ENCODE measurements around the gene TRAF5.
"Not testable (repeated sequence)": the region's sequence is repeated elsewhere in the genome, so short reads cannot be mapped to it uniquely, and the experiment has no call there.

TRAF5 gene

DNA sequence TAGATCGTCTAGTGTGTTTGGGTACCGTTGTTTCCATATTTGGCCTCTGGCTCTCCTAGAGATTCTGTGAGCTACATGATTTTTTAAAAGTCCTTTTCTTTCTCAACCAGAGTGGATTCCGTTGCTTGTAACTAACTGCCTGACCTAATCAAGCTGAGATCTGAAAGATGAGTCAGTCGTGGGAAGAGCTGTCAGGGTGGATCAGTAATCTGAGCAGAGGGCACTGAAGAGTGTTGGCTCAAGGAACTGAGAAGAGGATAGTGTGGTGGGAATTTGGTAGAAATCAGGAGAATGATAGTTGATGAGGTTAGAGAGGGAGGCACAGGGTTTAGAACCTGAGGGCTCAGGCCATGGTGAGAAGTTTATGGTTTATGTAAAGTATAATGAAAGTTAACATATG, 52.2 kb downstream of the TRAF5 start:
- no peaks in the 10 kb centered on the region for H3K27me3 ChIP-seq (ENCODE audit: control insufficient read depth, insufficient read depth, low read length)
- H3K36me3 ChIP-seq (ENCODE audit: control insufficient read depth, insufficient read depth, low read length), result 0 out of 2 replicates have a peak, but pooled peaks cover 5% of the 10 kb centered on the region
- no peaks in the 10 kb centered on the region for H3K9me3 ChIP-seq (ENCODE audit: control insufficient read depth, insufficient read depth, low read depth, low read length)
- H3K4me1 ChIP-seq (ENCODE audit: control insufficient read depth, insufficient read depth, low read length), result peaks cover 30% of the 10 kb centered on the region
- no peak overlapping the region for H3K9ac ChIP-seq (ENCODE audit: low read length)
- H3K4me3 ChIP-seq (ENCODE audit: low read depth, low read length), result no peak overlapping the region
- no peak overlapping the region for H3K27ac ChIP-seq (ENCODE audit: low read depth, low read length)

DNA sequence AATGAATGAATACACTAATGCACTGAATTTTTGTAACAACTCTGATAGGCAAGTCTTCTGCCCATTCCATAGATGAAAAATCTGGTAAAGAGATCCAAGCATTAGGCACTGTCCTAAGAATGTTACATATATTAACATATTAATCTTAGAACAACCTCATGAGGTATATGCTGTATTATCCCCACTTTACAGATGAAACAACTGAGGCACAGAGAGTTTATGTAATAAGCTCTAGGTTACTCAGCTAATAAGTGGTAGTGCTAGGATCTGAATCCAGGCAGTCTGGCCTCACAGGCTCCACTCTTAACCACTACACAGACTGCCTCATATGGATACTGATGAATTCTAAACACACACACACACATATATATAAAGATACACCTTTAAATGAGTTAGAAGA, 52.8 kb downstream of the TRAF5 start:
- H3K36me3 ChIP-seq (ENCODE audit: control insufficient read depth, insufficient read depth, low read length), result 0 out of 2 replicates have a peak, but pooled peaks cover 3% of the 10 kb centered on the region
- H3K4me1 ChIP-seq (ENCODE audit: control insufficient read depth, insufficient read depth, low read length), result peaks cover 31% of the 10 kb centered on the region
- H3K27ac ChIP-seq (ENCODE audit: low read depth, low read length), result no peak overlapping the region
- H3K27me3 ChIP-seq (ENCODE audit: control insufficient read depth, insufficient read depth, low read length), result no peaks in the 10 kb centered on the region
- H3K9ac ChIP-seq (ENCODE audit: low read length), result no peak overlapping the region
- H3K4me3 ChIP-seq (ENCODE audit: low read depth, low read length), result no peak overlapping the region
- no peaks in the 10 kb centered on the region for H3K9me3 ChIP-seq (ENCODE audit: control insufficient read depth, insufficient read depth, low read depth, low read length)

DNA sequence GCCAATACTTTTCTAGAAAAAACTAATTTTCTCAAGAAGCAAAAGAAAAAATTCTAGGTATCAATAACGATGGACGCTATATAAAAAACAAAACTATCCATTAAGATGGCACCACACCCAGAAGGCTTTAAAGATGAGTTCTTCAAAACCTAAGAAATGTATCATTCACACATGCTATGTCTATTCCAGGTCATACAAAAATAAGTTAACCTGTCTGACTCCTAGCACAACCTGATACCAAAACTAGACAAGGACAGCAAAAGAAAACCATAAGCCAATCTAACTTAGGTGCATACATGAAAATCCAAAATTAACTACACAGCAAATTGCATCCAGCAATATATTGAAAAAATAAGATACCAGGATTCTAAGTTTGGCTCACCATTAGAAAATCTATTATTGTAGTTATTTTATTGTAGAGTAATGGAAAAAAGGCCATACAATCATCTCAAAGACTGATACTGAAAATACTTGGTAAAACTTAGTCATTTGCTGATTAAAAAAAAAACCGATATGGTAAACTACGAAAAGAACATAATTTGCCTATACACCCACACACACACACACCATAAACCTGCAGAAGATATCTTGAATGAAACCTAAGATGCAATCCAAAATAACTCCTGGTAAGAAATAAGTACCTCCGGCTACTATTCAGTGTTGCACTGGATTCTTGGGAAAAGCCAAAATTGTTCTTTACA, 55.0 kb downstream of the TRAF5 start:
- no peaks in the 10 kb centered on the region for H3K9me3 ChIP-seq (ENCODE audit: control insufficient read depth, insufficient read depth, low read depth, low read length)
- H3K27me3 ChIP-seq (ENCODE audit: control insufficient read depth, insufficient read depth, low read length), result no peaks in the 10 kb centered on the region
- H3K4me1 ChIP-seq (ENCODE audit: control insufficient read depth, insufficient read depth, low read length), result peaks cover 28% of the 10 kb centered on the region
- peak overlapping the region; percentile 83 for H3K4me3 ChIP-seq (ENCODE audit: low read depth, low read length)
- no peak overlapping the region for H3K27ac ChIP-seq (ENCODE audit: low read depth, low read length)
- no peak overlapping the region for H3K9ac ChIP-seq (ENCODE audit: low read length)
- no peaks in the 10 kb centered on the region for H3K36me3 ChIP-seq (ENCODE audit: control insufficient read depth, insufficient read depth, low read length)

DNA sequence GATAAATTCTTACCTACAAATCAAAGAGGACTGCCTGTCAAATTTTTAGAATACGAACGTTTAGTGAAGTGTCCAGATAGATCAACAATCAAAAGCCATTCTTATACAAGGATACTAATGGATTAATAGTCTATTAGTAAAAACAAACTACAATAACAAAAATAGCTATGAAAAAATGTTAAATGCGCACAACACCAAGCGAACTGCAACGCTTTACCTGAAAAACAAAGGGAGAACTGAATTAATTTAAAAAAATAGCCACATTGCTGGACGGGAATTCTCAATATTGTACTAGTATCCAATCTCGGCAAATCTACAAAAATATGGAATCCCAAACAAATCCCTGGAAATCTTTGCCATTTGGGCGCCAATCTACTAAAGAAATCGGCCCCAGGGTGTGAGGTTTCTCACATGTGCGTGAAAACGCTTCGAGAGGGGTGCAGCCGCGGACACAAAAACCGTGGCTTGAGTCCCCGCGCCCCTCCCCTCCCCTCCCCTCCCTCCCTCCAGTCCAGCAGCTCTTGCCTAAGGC, 55.6 kb downstream of the TRAF5 start:
- Histone ChIP-seq H3K9ac (ENCODE audit: low read length) (peak overlapping the region; percentile 90), H3K4me1 (ENCODE audit: control insufficient read depth, insufficient read depth, low read length) (peaks cover 25% of the 10 kb centered on the region), H3K9me3 (ENCODE audit: control insufficient read depth, insufficient read depth, low read depth, low read length) (no peaks in the 10 kb centered on the region), H3K36me3 (ENCODE audit: control insufficient read depth, insufficient read depth, low read length) (no peaks in the 10 kb centered on the region), H3K27me3 (ENCODE audit: control insufficient read depth, insufficient read depth, low read length) (no peaks in the 10 kb centered on the region), H3K4me3 (ENCODE audit: low read depth, low read length) (peak overlapping the region; percentile 83), H3K27ac (ENCODE audit: low read depth, low read length) (peak overlapping the region; percentile 45; the same call in 1 of the 2 replicates)

DNA sequence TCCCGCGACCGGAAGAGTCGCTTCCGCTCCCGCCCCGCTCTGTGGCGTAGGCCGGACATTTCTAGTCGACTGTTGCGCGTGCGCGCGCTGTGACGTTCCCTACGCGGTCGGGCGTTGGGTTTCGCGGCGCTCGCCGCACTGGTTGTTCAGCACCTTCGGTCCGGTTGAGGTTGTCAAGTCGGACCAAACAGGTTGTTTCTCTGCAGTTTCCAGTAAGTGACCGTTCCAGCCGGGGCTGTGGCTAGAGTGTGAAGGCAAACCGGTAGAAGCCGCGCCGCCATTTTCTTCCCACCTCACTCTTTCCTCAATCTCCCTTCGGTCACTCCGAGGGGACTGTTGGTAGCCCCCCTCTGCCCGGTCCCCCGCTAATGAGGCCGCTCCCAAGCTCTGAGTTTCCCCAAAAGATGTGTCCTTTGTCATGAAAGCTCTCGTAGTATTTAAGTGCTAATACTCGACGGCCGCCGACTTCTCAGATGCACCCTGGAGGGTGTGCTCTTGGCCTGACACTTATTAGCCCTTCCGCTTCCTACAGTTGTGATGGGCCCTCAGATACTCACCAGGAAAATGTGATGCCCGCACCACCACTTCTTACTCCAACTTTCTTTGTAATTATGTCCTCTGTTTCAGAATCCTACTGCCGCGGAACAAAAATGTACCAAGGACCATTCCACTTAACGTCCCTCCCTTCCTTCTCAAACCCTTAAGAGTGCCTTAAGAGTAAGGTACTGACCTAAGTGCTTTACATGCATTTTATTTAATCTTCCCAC, 56.3 kb downstream of the TRAF5 start:
- peak overlapping the region; percentile 90 for H3K9ac ChIP-seq (ENCODE audit: low read length)
- H3K4me1 ChIP-seq (ENCODE audit: control insufficient read depth, insufficient read depth, low read length), result peaks cover 20% of the 10 kb centered on the region
- peak overlapping the region; percentile 83 for H3K4me3 ChIP-seq (ENCODE audit: low read depth, low read length)
- no peaks in the 10 kb centered on the region for H3K27me3 ChIP-seq (ENCODE audit: control insufficient read depth, insufficient read depth, low read length)
- H3K9me3 ChIP-seq (ENCODE audit: control insufficient read depth, insufficient read depth, low read depth, low read length), result no peaks in the 10 kb centered on the region
- H3K36me3 ChIP-seq (ENCODE audit: control insufficient read depth, insufficient read depth, low read length), result no peaks in the 10 kb centered on the region
- H3K27ac ChIP-seq (ENCODE audit: low read depth, low read length), result peak overlapping the region; percentile 81

DNA sequence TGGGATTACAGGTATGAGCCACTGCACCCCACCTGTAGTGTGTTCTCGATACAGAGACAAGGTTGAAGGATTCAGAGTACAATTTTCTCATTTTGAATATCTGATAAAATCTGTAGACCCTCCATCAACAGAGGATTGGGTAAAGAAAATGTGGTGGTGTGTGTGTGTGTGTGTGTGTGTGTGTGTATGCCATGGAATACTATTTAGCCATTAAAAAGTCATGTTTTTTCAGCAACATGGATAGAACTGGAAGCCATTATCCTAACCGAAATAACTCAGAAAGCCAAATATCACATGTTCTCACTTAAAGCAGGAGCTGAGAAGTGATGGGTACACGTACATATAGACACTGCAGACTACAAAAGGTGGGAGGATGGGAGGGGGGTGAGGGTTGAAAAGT, 57.9 kb downstream of the TRAF5 start:
- Histone ChIP-seq H3K4me1 (ENCODE audit: control insufficient read depth, insufficient read depth, low read length) (peaks cover 10% of the 10 kb centered on the region; the same call in 1 of the 2 replicates), H3K36me3 (ENCODE audit: control insufficient read depth, insufficient read depth, low read length) (no peaks in the 10 kb centered on the region), H3K4me3 (ENCODE audit: low read depth, low read length) (no peak overlapping the region), H3K27ac (ENCODE audit: low read depth, low read length) (no peak overlapping the region), H3K9ac (ENCODE audit: low read length) (no peak overlapping the region), H3K27me3 (ENCODE audit: control insufficient read depth, insufficient read depth, low read length) (no peaks in the 10 kb centered on the region), H3K9me3 (ENCODE audit: control insufficient read depth, insufficient read depth, low read depth, low read length) (no peaks in the 10 kb centered on the region)

DNA sequence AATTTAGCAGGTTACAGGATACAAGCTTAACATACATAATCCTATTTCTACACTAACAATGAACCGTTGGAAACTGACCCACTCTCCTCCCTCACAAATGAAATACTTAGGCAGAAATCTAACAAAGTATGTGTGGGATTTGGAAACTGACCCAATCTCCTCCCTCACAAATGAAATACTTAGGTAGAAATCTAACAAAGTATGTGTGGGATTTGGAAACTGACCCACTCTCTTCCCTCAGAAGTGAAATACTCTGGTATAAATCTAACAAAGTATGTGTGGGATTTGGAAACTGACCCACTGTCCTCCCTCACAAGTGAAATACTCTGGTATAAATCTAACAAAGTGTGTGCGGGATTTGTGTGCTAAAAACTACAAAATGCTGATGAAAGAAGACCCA, 60.3 kb downstream of the TRAF5 start:
- no peak overlapping the region for H3K9ac ChIP-seq (ENCODE audit: low read length)
- H3K27me3 ChIP-seq (ENCODE audit: control insufficient read depth, insufficient read depth, low read length), result no peaks in the 10 kb centered on the region
- no peak overlapping the region for H3K27ac ChIP-seq (ENCODE audit: low read depth, low read length)
- no peaks in the 10 kb centered on the region for H3K36me3 ChIP-seq (ENCODE audit: control insufficient read depth, insufficient read depth, low read length)
- H3K4me1 ChIP-seq (ENCODE audit: control insufficient read depth, insufficient read depth, low read length), result peaks cover 10% of the 10 kb centered on the region; the same call in 1 of the 2 replicates
- no peak overlapping the region for H3K4me3 ChIP-seq (ENCODE audit: low read depth, low read length)
- no peaks in the 10 kb centered on the region for H3K9me3 ChIP-seq (ENCODE audit: control insufficient read depth, insufficient read depth, low read depth, low read length)

DNA sequence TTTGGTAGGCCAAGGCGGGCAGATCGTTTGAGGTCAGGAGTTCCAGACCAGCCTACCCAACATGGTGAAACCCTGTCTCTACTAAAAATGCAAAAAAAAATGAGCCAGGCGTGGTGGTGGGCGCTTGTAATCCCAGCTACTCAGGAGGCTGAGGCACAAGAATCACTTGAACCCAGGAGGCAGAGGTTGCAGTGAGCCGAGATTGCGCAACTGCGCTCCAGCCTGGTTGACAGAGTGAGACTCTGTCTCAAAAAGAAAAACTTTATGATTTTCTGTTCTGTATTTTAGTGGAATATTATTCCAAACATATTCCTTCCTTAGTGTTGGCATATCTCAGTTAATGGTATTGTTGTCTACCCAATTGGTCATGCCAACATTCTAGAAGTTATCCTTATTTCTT, 64.2 kb downstream of the TRAF5 start:
- not testable (repeated sequence) for H3K27me3 ChIP-seq (ENCODE audit: control insufficient read depth, insufficient read depth, low read length); H3K27ac ChIP-seq (ENCODE audit: low read depth, low read length); H3K4me1 ChIP-seq (ENCODE audit: control insufficient read depth, insufficient read depth, low read length); H3K9me3 ChIP-seq (ENCODE audit: control insufficient read depth, insufficient read depth, low read depth, low read length); H3K36me3 ChIP-seq (ENCODE audit: control insufficient read depth, insufficient read depth, low read length); H3K9ac ChIP-seq (ENCODE audit: low read length); H3K4me3 ChIP-seq (ENCODE audit: low read depth, low read length)

DNA sequence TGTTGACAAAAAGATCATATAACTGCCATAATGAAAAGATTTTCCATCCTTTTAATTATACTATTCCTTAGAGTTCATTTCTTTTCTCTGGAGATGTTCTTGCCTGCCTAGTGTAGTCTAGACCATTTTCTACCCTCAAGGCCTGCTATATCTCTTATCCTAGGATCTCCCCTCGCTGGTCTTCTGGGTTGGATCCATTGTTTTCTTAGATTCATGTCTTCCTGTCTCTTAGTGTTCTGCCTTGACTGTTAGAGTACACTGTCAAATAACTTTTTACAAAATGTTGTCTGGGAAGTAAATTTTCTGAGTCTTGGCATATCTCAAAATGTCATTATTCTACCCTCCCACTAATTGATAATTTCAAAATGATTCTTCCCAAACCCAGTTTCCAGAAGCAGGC, 66.6 kb downstream of the TRAF5 start:
- no peaks in the 10 kb centered on the region for H3K9me3 ChIP-seq (ENCODE audit: control insufficient read depth, insufficient read depth, low read depth, low read length)
- peaks cover 4% of the 10 kb centered on the region for H3K4me1 ChIP-seq (ENCODE audit: control insufficient read depth, insufficient read depth, low read length)
- no peak overlapping the region for H3K9ac ChIP-seq (ENCODE audit: low read length)
- H3K27me3 ChIP-seq (ENCODE audit: control insufficient read depth, insufficient read depth, low read length), result no peaks in the 10 kb centered on the region
- no peak overlapping the region for H3K4me3 ChIP-seq (ENCODE audit: low read depth, low read length)
- H3K27ac ChIP-seq (ENCODE audit: low read depth, low read length), result no peak overlapping the region
- H3K36me3 ChIP-seq (ENCODE audit: control insufficient read depth, insufficient read depth, low read length), result peaks cover 5% of the 10 kb centered on the region; the same call in 1 of the 2 replicates

DNA sequence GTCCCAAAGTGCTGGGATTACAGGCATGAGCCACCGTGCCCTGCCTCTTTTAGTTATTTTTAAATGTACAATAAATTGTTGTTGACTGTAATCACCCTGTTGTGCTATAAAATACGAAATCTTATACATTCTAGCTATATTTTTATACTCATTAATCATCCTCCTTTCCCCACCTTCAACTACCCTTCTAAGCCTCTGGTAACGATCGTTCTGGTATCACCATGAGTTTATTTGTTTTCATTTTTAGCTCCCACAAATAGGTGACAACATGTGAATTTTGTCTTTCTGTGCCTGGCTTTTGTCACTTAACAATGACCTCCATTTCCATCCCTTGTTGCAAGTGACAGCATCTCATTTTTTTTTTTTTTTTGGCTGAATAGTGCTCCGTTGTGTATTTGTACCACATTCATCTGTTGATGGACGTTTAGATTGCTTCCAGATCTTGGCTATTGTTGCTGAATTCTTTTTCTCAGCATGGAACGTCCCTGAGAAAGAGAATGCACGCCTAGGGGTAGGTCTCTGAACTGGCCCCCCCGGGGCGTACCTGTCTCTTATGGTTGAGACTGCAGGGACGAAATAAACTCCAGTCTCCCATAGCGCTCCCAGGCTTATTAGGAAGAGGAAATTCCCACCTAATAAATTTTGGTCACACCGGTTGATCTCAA, 71.8 kb downstream of the TRAF5 start:
- Histone ChIP-seq H3K4me3 (ENCODE audit: low read depth, low read length) (peak overlapping the region; percentile 72), H3K27ac (ENCODE audit: low read depth, low read length) (peak overlapping the region; percentile 8; the same call in 1 of the 2 replicates), H3K4me1 (ENCODE audit: control insufficient read depth, insufficient read depth, low read length) (peaks cover 23% of the 10 kb centered on the region), H3K9ac (ENCODE audit: low read length) (peak overlapping the region; percentile 68)
- H3K36me3 ChIP-seq (ENCODE audit: control insufficient read depth, insufficient read depth, low read length); H3K9me3 ChIP-seq (ENCODE audit: control insufficient read depth, insufficient read depth, low read depth, low read length); H3K27me3 ChIP-seq (ENCODE audit: control insufficient read depth, insufficient read depth, low read length): not testable (repeated sequence)

Measured in HUES6 (cell line).